CD4-positive, alpha-beta T cell (primary cell): Measurements from ENCODE around the gene PHF2. TPM values are rescaled to one million over a fixed set of nuclear protein-coding genes. Genes with fewer than 3 reads are reported as not detected.
A peak's percentile ranks its signal among the peaks of the same experiment; 100 is the strongest.

Experiments used
- ATAC-seq: fragments of 200-7000 bp; cut with Tn5 transposase; one replicate; pipeline ENCODE4 v1.10.0; 2022; ENCODE audit warnings: mild to moderate bottlenecking; ENCODE audit not compliant: poor library complexity
- CTCF ChIA-PET: fragments of 350-600 bp; sonication (Branson Sonifier 250); formaldehyde crosslinking; loops from one replicate; lab custom pipeline; 2021; ENCODE audit warnings: antibody characterized with exemption, inconsistent platforms; lab: Charles Lee
- POLR2A ChIA-PET: fragments of 350-600 bp; sonication (Branson Sonifier 250); formaldehyde crosslinking; loops from one replicate; lab custom pipeline; 2021; ENCODE audit warnings: antibody characterized with exemption, inconsistent platforms; lab: Charles Lee
- DNase-seq, 14 experiments: peaks; one replicate each; pipeline ENCODE4 v3.0.0-alpha.2; 2013 to 2020; ENCODE audit warnings: mixed read lengths in 2 of 14
- H3K27ac ChIP-seq, 2 donors: one replicate each; pipeline versions ENCODE4 v1.5.1 to v1.7.0; 2013; ENCODE audit warnings: low read length in 2 of 2, low read depth in 1 of 2, mild to moderate bottlenecking in 1 of 2
- H3K27me3 ChIP-seq, 2 experiments: 1 replicate in 1 of 2; 2 replicates in 1 of 2; pipeline versions ENCODE4 v1.6.1 to v1.7.0; 2013; ENCODE audit warnings: low read length in 2 of 2, control low read depth in 1 of 2, mild to moderate bottlenecking in 1 of 2, moderate library complexity in 1 of 2; ENCODE audit not compliant: insufficient read depth in 2 of 2, control insufficient read depth in 1 of 2
- H3K36me3 ChIP-seq: one replicate; pipeline ENCODE4 v1.6.1; 2013; ENCODE audit warnings: low read length, control low read depth; ENCODE audit not compliant: insufficient read depth
- H3K4me1 ChIP-seq: one replicate; pipeline ENCODE4 v1.6.1; 2013; ENCODE audit warnings: low read length, control low read depth; ENCODE audit not compliant: insufficient read depth
- H3K4me3 ChIP-seq: one replicate; pipeline ENCODE4 v1.5.1; 2013; ENCODE audit warnings: mild to moderate bottlenecking, low read length, moderate library complexity
- H3K9me3 ChIP-seq, 2 experiments: 1 replicate in 1 of 2; 2 replicates in 1 of 2; pipeline versions ENCODE4 v1.6.1 to v1.7.0; 2013; ENCODE audit warnings: low read length in 2 of 2, mild to moderate bottlenecking in 2 of 2, control low read depth in 1 of 2, moderate library complexity in 1 of 2; ENCODE audit not compliant: control insufficient read depth in 1 of 2, insufficient read depth in 1 of 2
- H3K27ac Mint-ChIP-seq: one replicate; pipeline ENCODE4 v1.8.0; 2020; ENCODE audit warnings: mixed read lengths
- H3K27me3 Mint-ChIP-seq: one replicate; pipeline ENCODE4 v1.8.0; 2021; ENCODE audit warnings: mixed read lengths
- H3K36me3 Mint-ChIP-seq: one replicate; pipeline ENCODE4 v1.8.0; 2021; ENCODE audit warnings: low read depth, mixed read lengths
- H3K4me1 Mint-ChIP-seq: one replicate; pipeline ENCODE4 v1.8.0; 2021; ENCODE audit warnings: low read depth, mixed read lengths
- H3K4me3 Mint-ChIP-seq: one replicate; pipeline ENCODE4 v1.8.0; 2020; ENCODE audit warnings: mild to moderate bottlenecking, mixed read lengths
- H3K9me3 Mint-ChIP-seq: one replicate; pipeline ENCODE4 v1.8.0; 2020; ENCODE audit warnings: mixed read lengths
- intact Hi-C, 2 experiments: fragments of 100-400 bp; cut with DNase I in 1 of 2; cut with micrococcal nuclease in 1 of 2; formaldehyde crosslinking; loops; one replicate each; pipeline versions ENCODE4 v1.15.1 to v1.9.0; 2023 to 2025; cut with DNase I, micrococcal nuclease
- total RNA-seq, 174 experiments: library from RNA in 2 of 174; stranded (reverse) in 2 of 174; gene quantifications; one replicate each; pipeline ENCODE4 v1.2.3 and lab custom pipeline; 2021 to 2026
- TF ChIP-seq, protein P1 (sequence below): fragments of 200-600 bp; IDR thresholded peaks from one replicate; pipeline ENCODE4 v1.8.0; 2022; ENCODE audit warnings: antibody characterized with exemption, mild to moderate bottlenecking

The PHF2 gene
- total RNA-seq, 2 experiments from 2014 or later = 27.3 to 28.8 TPM

DNA sequence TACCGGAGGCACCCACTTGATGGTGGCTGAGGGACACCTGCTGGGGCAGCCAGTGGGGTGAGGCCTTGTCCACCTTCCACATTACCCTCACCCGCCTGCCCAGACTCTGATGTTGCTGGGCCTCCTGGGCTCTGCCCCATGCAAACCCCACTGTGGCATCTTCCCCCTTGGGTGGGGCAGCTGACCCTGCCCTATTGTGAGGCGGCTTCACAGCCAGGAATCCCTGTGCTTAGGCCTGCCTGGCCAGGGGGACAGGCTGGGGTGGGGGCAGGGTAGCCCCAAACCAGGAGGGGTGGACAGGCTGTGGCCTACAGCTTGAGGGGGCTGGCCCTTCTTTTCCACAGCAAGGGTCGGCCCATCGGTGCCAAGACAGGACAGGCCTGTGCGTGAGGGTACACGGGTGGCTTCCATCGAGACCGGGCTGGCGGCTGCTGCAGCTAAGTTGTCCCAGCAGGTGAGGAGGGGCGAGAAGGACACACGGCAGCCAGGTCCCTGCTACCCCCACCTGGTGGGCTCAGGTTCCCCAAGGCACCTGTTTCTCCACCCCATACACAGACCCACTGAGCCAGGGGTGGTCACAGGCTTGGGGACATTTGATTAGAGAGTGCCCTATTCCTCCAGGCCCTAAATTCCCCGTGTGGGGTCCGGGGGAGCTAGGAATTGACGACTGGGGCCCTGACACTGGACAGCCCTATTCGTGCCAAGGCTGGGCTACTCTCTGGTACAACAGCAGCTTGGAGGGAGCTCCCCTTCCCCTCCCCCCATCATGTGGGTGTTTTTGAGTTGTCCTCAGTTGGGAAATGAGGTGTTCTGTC lies 99.2 kb downstream of the PHF2 start:
- ATAC-seq = no peak
- ChIA-PET POLR2A (no interaction called here), CTCF (no interaction called here)
- no peak overlapping the region for H3K4me3 Mint-ChIP-seq
- Histone ChIP-seq H3K27me3 (no peaks in the 10 kb centered on the region), H3K4me3 (no peak overlapping the region), H3K36me3 (peaks cover 42% of the 10 kb centered on the region), H3K9me3 (peaks cover 0 to 19% of the 10 kb centered on the region in 2 experiments), H3K4me1 (no peaks in the 10 kb centered on the region), H3K27ac (no peak overlapping the region)
- peaks cover 54% of the 10 kb centered on the region for H3K36me3 Mint-ChIP-seq
- no peaks in the 10 kb centered on the region for H3K4me1 Mint-ChIP-seq
- no peak overlapping the region for H3K27ac Mint-ChIP-seq
- no peaks in the 10 kb centered on the region for H3K27me3 Mint-ChIP-seq
- peak in 2 of 14 experiments; percentile 8 to 21 for DNase-seq
- intact Hi-C loops = no loop called here
- no peaks in the 10 kb centered on the region for H3K9me3 Mint-ChIP-seq
- TF ChIP-seq, protein P1, sequence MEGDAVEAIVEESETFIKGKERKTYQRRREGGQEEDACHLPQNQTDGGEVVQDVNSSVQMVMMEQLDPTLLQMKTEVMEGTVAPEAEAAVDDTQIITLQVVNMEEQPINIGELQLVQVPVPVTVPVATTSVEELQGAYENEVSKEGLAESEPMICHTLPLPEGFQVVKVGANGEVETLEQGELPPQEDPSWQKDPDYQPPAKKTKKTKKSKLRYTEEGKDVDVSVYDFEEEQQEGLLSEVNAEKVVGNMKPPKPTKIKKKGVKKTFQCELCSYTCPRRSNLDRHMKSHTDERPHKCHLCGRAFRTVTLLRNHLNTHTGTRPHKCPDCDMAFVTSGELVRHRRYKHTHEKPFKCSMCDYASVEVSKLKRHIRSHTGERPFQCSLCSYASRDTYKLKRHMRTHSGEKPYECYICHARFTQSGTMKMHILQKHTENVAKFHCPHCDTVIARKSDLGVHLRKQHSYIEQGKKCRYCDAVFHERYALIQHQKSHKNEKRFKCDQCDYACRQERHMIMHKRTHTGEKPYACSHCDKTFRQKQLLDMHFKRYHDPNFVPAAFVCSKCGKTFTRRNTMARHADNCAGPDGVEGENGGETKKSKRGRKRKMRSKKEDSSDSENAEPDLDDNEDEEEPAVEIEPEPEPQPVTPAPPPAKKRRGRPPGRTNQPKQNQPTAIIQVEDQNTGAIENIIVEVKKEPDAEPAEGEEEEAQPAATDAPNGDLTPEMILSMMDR = no peak

DNA sequence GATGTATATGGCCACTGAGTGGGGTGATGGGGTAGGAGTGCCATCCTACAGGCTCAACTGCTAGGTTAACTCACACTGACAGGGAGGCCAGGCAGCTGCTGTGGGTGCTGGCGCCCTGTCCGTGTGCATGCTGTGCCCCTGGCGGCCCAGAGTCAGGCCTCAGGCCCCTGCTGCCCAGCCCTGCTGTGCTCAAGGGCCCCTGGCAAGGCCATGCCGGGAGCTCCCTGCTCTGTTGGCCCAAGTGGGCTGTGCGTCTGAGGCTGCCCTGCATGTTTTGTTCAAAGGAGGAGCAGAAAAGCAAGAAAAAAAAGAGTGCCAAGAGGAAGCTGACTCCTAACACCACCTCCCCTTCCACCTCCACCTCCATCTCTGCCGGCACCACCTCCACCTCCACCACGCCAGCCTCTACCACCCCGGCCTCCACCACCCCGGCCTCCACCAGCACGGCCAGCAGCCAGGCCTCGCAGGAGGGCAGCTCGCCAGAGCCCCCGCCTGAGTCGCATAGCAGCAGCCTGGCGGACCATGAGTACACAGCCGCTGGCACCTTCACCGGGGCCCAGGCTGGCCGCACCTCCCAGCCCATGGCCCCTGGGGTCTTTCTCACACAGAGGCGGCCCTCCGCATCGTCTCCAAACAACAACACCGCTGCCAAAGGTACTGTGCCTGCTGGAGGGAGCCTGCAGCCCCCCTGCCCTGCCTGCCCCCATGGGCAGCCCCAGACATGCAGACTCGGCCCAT lies 100.1 kb downstream of the PHF2 start:
- Mint-ChIP-seq H3K27ac (no peak overlapping the region), H3K4me1 (no peaks in the 10 kb centered on the region), H3K27me3 (no peaks in the 10 kb centered on the region), H3K4me3 (no peak overlapping the region), H3K9me3 (no peaks in the 10 kb centered on the region), H3K36me3 (peaks cover 54% of the 10 kb centered on the region)
- TF ChIP-seq, protein P1 = no peak
- POLR2A ChIA-PET = no interaction called here
- H3K4me1 ChIP-seq = no peaks in the 10 kb centered on the region
- DNase-seq (peak in 2 of 14 experiments; percentile 7 to 25), ATAC-seq (no peak)
- H3K27me3 ChIP-seq = no peaks in the 10 kb centered on the region
- CTCF ChIA-PET = no interaction called here
- H3K27ac ChIP-seq = no peak overlapping the region
- H3K9me3 ChIP-seq = peaks cover 0 to 17% of the 10 kb centered on the region in 2 experiments
- intact Hi-C loops = no loop called here
- H3K36me3 ChIP-seq = peaks cover 42% of the 10 kb centered on the region
- no peak overlapping the region for H3K4me3 ChIP-seq

DNA sequence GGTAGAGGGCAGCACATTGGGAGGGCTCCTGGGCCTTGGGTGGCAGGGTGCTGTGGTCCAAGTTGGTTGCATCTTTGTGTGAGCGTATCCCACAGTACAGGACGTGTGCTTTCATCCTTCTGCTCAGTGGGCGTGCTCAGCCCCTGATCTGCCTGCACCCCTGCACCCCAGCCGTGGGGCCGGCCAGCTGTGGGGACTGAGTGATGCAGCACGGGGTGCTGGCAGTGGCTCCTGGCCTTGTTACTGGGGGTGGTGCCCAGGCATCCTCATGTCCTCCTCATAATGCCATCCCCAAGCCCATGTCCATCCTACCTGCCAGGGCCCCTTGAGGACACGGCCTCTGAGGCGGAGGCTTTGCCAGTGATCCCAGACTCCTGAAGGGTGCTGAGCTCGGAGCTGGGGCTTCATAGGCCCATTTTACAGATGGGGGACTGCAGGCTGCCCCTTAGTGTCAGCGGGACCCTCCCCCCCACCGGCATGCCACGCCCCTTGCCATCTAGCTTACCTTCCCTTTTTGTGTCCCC lies 100.7 kb downstream of the PHF2 start:
- intact Hi-C loops = no loop called here
- Mint-ChIP-seq H3K9me3 (no peaks in the 10 kb centered on the region), H3K36me3 (peaks cover 54% of the 10 kb centered on the region), H3K27ac (no peak overlapping the region), H3K4me3 (no peak overlapping the region), H3K27me3 (no peaks in the 10 kb centered on the region), H3K4me1 (no peaks in the 10 kb centered on the region)
- DNase-seq (peak in 2 of 14 experiments; percentile 7 to 16), ATAC-seq (no peak)
- CTCF ChIA-PET = no interaction called here
- POLR2A ChIA-PET = no interaction called here
- Histone ChIP-seq H3K9me3 (peaks cover 0 to 17% of the 10 kb centered on the region in 2 experiments), H3K27ac (no peak overlapping the region), H3K4me3 (no peak overlapping the region), H3K27me3 (no peaks in the 10 kb centered on the region), H3K36me3 (peaks cover 42% of the 10 kb centered on the region), H3K4me1 (peaks cover 3% of the 10 kb centered on the region)
- TF ChIP-seq, protein P1 = no peak
